Colon (tissue), 2 donors: ENCODE measurements around the gene DTWD1.
"Not testable (repeated sequence)": the region's sequence is repeated elsewhere in the genome, so short reads cannot be mapped to it uniquely, and the experiment has no call there.

Experiments used
- FAIRE-seq: peaks from 2 replicates; lab custom pipeline; 2012; peaks lifted over from hg19 to GRCh38; lab: Jason Lieb, UNC
- donor health status: control.
- donor health status: control.

The DTWD1 gene, protein sequence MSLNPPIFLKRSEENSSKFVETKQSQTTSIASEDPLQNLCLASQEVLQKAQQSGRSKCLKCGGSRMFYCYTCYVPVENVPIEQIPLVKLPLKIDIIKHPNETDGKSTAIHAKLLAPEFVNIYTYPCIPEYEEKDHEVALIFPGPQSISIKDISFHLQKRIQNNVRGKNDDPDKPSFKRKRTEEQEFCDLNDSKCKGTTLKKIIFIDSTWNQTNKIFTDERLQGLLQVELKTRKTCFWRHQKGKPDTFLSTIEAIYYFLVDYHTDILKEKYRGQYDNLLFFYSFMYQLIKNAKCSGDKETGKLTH

DNA sequence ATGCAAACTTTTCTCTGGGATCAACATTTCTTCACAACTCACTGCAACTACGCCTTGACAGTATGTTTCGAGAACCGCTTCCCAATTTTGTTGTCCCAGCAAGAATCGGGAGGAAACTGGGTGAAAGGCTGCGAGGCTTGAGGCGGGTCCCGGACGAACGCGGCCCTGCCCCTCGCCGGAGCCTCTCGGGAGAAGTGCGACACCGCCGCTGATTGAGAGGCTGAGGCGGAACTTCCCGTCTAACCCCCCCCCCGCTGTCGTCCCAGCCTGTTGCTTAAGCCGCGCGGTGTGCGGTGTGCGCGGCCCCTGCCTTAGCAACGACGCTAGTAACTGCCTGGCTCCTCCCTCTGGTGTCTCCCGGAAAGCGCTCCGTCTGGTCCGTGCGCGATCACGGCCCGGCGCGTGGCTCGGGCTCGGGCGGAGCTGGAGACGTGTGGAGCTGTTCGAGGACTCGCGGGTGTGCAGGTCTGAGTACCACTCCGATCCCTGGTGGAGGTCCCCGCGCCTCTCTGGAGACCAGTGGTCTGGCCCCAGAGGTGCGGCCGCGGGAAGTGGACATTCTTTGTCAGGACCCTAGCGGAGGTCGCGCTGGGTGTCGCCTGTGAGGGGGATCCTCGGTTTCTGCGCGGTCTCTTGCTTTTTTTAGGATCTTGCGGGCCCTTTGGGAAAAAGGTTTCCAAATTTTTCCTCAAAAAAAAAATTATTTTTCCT lies at the start of gene DTWD1, which contains the start of gene FAM227B:
DTWD1 (plus strand) TSS at position 391 of the 711 bp plus-strand sequence. CDS start 4,120 bp downstream, outside the sequence.
FAM227B (minus strand) TSS at position 161 of the 711 bp plus-strand sequence. CDS start 5,647 bp downstream, outside the sequence.
- FAIRE-seq = no peak

DNA sequence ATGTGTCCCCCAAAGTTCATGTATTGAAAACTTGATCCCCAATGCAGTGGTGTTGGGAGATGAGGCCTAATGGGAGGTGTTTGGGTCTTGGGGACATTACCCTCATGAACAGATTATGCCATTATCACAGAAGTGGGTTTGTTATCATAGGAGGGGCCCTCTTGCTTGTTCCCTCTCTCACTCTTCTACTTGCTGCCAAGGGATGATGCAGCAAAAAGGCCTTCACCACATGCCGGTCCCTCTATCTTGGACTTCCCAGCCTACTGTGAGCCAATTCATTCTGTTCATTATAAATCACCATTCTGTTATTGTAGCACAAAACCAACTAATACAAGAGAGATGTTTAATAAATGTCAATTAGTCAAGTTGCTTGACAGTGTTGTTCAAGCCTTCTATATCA lies 47.4 kb upstream of the DTWD1 start:
- no peak for FAIRE-seq

DNA sequence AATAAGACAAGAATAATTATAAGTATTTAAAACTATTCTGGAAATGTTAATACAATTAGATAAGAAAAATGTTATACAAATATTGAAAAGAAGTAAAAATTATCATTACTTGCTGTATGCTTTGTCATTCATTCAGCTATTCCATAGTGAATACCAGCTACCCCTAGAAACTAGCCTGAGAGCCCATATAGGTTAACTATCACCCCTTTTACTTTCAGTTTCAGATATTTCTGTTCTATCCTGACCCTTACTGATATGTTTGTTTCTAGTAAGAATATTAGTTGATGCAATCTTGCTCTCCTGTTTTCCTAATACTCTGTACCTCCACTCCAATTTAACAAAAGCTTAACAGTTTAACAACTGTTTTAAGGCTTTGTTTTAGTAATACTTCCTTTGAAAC lies 31.8 kb upstream of the DTWD1 start:
- no peak for FAIRE-seq

DNA sequence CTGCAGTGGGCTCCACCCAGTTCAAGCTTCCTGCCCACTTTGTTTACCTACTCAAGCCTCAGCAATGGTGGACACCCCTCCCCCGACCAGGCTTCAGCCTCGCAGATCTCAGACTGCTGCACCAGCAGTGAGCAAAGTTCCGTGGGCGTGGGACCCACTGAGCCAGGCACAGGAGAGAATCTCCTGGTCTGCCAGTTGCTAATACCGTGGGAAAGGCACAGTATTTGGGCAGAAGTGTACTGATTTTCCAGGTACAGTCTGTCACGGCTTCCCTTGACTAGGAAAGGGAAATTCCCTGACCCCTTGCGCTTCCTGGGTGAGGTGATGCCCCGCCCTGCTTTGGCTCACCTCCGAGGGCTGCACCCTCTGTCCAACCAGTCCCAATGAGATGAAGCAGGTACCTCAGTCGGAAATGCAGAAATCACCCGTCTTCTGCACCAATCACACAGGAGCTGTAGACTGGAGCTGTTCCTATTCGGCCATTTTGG lies 28.0 kb upstream of the DTWD1 start:
- FAIRE-seq = not testable (repeated sequence)

DNA sequence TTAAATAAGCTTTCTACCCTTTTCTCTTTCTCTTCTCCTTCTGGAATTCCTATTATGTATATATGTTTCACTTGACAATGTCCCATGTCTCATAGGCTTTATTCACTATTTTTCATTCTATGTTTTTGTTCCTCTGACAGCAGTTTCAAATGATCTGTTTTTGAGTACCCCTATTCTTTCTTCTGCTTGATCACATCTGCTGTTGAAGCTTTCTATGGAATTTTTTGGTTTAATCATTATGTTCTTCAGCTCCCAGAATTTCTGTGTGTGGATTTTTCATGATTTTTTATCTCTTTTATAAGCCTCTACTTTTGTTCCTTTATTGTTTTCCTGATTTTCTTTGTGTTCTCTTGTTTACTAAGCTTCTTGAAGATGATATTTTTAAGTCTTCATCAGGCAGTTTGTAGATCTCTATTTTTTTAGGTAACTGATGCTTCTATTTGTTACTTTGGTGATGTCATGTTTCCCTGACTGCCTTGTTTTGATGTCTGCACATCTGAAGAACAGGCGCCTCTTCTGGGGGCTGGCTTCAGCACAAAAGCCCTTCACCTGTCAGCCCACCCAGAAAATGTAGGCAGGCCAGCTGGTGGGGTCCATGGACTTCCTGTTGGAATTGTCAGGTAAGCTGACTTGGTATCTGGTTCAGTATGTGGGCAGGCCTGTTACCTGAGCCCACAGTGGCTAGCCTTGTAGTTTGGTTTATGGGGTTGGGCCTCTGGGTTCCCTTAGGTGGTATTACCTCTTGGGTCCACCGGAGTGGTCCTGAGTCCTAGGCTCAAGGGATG lies 16.0 kb upstream of the DTWD1 start:
- FAIRE-seq = no peak

DNA sequence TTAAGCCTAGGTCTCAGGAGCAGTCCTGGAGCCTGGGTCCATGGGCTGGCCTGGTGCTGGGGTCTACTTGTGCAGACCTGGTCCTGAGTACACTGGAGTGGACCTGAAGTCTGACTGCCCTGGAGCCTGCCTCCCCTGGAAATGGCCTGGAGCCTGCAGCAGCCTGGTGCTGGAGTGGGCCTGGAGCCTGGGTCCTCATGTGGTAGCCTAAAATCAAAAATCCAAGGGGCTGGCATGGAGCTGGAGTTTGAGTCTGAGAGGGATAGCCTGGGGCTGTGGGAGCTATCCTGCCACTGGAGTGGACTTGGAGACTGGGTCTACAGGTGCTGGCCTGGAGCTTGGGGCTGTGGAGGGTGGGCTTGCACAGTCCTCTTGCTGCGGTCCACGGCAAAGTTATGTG lies 15.3 kb upstream of the DTWD1 start:
- no peak for FAIRE-seq

DNA sequence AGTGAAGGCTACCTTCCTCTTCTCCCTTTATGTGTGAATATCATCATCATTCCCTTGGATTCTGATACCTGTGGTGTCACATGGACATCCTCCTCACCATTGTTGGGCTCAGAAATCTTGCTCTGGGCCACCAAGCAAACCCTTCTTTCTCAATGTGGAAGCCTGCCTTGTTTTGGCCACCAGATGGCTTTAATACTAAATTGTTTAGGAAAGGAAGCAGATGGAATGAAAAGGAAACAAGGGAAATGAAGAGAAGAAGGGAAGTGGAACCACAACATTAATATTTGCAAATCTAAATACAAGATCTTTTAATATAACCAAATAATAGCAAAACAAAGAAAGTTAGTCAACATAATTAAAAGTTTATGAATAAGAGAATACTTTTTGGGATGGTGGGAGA lies 14.3 kb upstream of the DTWD1 start:
- FAIRE-seq = no peak

DNA sequence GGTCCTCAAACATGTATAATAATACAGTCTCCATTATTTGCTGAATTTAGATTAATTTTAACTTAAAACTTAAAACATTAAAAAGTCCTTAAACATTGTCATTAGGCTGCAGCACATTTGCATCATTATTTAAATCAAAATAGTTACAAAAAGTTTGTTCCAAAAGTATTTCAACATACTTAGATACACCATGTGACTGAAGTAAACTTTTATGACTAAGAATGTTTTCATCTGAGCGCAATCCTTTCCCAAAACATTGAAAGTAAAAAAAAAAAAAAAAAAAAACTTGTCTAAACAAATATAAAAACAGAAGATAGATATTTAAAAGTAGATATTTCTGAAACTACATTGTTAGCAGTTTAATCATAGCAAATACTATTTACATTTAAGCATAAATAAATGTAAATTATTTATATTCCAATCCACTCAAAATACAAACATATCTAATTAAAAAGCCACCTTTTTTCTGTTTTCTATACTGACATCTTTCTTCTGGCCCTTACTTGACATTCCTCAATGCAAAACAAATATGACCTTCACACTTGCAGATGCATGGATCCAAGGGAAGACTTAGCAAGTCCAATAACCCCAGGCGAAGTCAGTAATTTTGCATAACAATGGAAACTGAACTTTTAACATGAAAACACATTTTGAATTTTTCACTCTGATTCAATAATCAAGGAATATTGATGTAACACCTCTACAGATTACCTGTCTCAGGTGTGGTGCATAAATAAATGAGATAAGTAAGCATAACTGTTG lies 10.5 kb upstream of the DTWD1 start:
- FAIRE-seq = peak; percentile 94

DNA sequence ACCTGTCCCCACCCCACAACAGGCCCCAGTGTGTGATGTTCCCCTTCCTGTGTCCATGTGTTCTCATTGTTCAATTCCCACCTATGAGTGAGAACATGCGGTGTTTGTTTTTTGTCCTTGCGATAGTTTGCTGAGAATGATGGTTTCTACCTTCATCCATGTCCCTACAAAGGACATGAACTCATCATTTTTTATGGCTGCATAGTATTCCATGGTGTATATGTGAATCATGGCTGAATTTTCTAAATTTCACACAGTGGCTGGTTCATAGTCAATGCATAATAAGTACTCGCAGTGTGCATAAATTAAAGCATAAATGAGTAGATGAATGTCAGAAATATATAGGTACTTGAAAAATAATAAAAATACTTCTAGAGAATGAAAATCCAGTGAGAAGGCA lies 8.6 kb upstream of the DTWD1 start:
- not testable (repeated sequence) for FAIRE-seq

DNA sequence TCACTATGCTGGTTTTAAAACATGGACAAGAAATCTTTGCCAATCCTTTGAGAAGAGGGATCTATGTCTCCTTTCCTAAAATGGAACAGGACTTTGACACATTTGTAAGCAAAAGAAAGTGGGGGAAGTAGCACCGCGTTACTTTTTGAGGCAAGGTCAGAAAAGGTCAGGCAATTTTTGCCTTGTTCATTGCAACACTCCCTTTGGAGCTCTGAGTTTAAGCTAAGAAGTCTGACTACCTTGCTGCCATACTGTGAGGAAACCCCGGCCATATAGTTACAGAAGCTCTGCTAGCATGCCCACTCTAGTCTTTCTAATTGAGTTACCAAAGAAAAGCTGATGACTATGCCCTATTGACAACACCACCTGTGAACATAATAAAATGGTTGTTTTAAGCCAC lies 1.6 kb upstream of the DTWD1 start:
- no peak for FAIRE-seq

DNA sequence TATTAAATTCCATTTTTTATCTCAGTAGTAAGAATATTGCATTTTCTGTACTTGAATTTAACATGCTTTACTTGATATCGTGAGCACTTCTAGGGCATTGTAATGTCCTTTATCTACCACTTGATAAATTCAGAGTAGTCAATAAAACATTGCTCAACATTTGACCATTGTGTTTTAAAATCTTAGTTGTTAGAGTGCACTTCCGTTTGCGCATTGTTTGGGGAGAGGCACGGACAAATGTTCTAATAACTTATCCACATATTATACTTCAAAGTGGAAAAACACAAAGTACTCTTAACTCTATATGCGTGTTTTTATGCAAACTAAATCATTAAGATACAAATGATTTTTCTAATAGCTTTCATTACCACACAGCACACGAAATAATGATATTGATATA lies 649 bp upstream of the DTWD1 start:
- FAIRE-seq = peak; percentile 14

DNA sequence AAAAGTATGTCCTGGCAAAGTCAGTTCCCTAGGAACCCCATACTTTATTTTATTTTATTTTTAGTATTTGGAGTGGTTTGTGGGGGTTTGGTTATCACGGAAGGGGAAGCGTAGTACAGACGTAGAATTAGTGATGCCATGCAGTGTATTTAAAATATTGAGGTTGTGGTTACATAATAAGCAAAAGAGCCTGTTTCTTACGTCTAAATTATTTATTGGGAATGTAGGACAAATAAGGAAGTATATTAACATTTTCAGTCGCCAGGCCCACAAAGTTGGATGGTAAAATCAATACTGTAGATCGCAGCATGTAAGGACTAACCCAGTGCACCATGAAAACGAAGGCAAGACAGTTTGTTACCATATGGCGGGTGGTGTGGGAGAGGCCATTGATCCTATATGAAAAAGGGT lies 558 bp downstream of the DTWD1 start:
- no peak for FAIRE-seq

DNA sequence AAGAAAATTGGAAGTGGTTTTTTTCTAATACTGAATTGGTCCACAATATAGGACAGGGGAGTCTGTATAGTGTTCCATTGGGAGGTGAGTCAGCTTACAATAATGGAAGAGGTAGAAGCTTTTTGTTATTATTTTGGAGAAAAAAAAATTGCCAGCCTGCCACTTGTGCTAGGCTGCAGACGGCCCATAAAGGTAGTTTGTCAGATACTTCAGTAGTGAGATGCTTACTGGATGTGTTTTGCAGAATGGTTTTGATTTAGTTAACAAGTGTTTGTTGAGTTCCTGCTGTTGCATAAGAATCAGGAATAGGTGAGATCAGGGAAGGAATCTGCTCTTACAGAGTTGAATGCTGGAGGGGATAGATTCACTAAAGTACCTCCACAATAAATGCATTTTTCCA lies 1.0 kb downstream of the DTWD1 start:
- FAIRE-seq = no peak

DNA sequence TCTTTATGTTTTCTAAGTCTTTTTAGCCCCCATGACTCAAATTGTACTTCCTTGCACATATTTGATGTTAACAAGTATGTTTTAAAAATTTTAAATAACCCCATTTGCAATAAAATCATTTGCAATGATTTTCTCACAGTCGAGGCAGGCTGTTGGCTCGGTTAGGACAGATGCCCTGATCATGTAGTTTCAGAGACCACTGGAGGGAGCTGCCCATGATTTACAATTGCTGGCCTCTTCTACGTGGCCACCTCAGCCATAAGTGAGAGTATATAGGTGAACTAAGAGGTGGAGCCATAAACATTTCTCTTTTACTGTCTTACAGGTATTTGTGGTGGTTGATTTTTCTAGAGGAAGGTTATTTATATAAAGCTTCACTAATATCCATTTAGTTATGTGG lies 1.7 kb downstream of the DTWD1 start:
- no peak for FAIRE-seq

DNA sequence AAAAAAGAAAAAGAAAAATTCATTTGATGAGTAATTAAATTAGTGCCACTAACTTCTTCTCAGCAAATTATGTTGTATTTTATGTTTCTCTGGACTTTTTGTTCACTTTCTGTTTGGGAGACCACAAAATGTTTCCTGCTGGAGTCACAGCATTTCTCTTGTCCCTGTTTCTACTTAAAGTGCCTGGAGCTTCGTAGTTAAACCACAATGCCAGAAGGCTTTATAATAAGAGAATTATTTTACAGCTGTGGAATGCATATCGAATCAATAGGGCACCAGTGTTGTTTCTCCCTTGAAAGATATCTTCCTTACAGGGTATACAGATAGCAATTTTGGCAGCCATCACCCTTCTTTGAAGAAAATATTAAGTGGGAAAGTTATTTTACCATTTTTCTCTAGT lies 3.2 kb downstream of the DTWD1 start:
- FAIRE-seq = no peak

DNA sequence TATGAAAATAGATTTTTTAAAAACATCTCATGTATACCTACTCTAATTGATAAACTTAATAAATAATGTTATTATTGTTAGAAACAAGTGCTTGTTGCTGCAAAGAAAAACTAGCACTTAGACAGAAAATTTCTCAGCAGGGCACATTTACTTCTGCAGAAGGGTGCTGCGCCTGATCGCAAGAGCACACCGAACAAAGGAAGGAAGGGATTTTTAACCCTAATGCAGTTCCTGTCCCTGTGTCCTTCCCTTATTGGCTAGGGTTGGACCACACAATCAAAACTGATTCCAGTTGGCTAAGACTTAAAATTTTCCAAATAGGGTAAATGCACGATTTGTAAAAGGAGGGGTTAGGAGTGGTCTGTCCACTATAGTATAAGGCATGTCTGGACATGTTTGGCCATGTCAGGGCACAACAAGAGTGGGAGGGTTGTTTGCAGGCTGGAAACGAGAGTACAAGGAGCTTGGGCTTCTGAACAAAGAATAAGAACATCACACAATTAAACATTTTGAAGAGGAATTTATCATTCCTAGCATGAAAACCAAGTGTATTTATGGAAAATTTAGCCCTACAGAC lies 4.7 kb downstream of the DTWD1 start:
- no peak for FAIRE-seq

DNA sequence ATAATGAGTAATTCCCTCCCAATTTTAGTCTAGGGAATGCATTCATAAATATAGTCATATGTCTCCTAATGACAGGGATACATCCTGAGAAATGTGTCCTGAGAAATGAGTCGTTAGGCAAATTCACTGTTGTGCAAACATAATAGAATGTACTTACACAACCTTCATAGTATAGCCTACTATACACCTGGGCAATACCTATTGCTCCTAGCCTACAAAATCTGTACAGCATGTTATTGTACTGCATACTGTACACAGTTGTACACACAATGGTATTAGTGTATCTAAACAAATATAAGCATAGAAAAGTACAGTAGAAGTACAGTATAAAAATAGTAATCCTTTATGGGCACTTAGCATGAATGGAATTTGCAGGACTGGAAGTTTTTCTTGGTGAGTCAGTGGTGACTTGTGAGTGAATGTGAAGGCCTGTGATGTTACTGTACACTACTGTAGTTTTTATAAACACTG lies 6.6 kb downstream of the DTWD1 start:
- no peak for FAIRE-seq

DNA sequence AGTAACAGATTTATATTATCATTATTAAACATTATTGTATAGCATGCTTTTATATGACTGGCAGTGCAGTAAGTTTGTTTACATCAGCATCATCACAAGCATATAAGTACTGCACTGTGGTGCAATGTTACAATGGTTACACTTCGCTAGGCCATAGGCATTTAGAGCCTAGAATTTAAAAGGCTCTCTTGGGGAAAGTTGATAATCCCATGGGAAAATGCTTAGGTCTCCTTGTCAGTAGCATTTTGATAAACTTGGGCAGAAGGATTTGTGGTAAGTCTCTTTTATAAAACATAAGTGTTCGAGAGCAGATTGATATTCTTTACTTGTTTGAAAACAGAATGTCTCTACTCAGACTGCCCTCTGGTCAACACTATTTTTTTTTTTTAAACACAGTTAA lies 7.5 kb downstream of the DTWD1 start:
- FAIRE-seq = no peak

DNA sequence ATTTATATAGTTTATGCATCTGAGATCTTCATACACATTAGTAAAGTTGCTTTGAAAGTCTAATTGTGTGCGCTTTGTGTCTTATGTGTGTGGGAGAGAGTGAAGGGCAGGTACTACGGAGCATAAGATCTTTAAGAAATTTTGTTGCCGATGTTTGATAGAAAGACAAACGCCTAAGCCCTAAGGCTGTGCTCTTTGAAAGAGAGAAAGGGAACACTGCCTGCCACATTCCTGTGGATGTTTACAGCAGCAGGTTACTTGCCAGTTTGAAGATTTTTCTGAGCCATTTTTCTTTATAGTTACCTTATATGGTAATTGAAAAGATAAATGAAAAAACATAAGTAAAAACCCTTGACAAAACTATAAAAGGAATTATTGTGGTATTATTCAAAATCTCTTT lies 17.0 kb downstream of the DTWD1 start:
- FAIRE-seq = no peak

DNA sequence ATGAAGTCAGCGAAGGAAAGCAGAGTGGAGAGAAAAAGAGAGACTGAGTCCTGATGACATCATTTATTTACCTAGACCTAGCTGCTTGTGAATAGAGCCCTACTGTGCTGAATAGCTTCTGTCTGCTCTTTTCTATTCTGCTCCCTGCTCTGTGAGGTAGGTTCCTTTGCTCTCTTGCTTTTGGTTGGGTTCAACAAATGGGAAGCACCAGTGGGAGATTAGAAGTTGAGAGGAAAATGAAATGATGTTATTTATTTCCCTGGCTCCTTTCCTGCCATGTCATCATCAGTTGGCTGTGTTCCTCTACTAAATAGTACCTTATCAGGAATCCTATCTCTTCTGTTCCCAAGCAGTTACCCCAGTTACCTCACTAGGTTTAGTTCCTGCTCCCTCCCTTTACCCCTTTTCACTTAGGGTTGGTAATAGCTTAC lies 23.5 kb downstream of the DTWD1 start:
- FAIRE-seq = no peak

DNA sequence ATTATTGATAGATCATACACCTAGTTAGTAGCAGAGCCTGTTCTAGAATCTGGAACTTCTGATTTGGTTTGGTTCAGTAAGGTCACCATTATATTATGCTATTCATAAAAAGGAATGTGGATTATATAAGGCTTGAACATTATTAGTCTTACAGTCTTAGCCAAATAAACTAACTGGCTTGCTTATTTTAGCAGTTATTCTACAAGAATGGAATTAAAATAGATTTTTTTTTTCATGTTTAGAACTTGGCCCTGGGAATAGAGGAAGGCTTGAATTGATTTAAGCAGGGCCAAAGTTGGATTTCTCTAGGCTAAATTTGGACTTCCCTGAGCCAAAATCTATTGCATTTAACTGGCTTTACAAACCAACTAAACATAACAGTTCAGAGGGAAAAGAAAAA lies 24.4 kb downstream of the DTWD1 start:
- FAIRE-seq = no peak
